IPS DF 6.9 (cell line): ENCODE data around the gene PDXK.

Experiments used
- DNase-seq: peaks from one replicate; pipeline ENCODE4 v3.0.0-alpha.2; 2013; ENCODE audit warnings: low read depth, low spot score
- H3K27ac ChIP-seq: one replicate; pipeline ENCODE4 v1.5.1; 2013; ENCODE audit warnings: low read length, control low read depth
- H3K27me3 ChIP-seq: 2 replicates; pipeline ENCODE4 v1.6.1; 2013; ENCODE audit warnings: mild to moderate bottlenecking, low read length; ENCODE audit not compliant: control insufficient read depth, insufficient read depth
- H3K36me3 ChIP-seq: 2 replicates; pipeline ENCODE4 v1.6.1; 2013; ENCODE audit warnings: low read length; ENCODE audit not compliant: control insufficient read depth, insufficient read depth
- H3K4me1 ChIP-seq: 2 replicates; pipeline ENCODE4 v1.6.1; 2013; ENCODE audit warnings: low read length; ENCODE audit not compliant: control insufficient read depth, insufficient read depth
- H3K4me3 ChIP-seq: 2 replicates; pipeline ENCODE4 v1.5.1; 2013; ENCODE audit warnings: mild to moderate bottlenecking, low read length
- H3K9me3 ChIP-seq: 2 replicates; pipeline ENCODE4 v1.6.1; 2013; ENCODE audit warnings: low read length, inconsistent platforms; ENCODE audit not compliant: control insufficient read depth, insufficient read depth
- WGBS: extraction: QIAGEN DNeasy Blood & Tissue Kit; methylation state at CpG from one replicate; pipeline ENCODE4 v1.1.7; 2013; ENCODE audit warnings: mixed read lengths, missing lambda C conversion rate; ENCODE audit not compliant: insufficient read length, insufficient coverage; 5-methylcytosine and 5-hydroxymethylcytosine counted together

PDXK gene

GRCh38 chr21:43766734-43767497, 48.0 kb downstream of the PDXK start:
- WGBS: no CpG with 5 or more reads among the region's 34 CpGs
- peaks cover 7% of the 10 kb centered on the region; the same call in 1 of the 2 replicates for H3K4me1 ChIP-seq
- no peak overlapping the region for H3K4me3 ChIP-seq
- no peaks in the 10 kb centered on the region for H3K27me3 ChIP-seq
- H3K36me3 ChIP-seq: peaks cover 2% of the 10 kb centered on the region; the same call in 1 of the 2 replicates
- H3K9me3 ChIP-seq: no peaks in the 10 kb centered on the region
- no peak overlapping the region for H3K27ac ChIP-seq
- DNase-seq: no peak

DNA sequence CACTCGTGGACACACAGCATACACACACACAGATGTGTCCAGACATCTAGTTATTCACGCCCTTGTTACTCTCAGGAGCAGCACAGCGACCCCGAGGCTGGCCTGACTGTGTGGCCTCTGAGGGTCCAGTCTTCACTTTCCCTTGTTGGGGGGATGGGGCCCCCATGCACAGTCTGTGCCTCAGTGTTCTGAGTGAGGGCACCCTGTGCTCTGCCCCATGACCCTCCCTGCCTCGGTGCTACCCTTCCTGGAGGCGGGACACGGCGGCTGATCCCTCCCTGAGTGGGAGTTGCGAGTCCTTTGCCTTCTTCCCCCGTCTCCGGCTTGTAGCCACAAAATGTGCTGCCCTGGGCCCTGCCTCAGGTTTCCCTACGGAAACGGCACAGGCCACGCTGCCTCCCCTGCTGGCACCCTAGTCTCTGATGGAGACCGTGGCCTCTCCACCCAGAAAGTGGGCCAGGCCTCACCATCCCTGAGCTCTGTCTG, 48.6 kb downstream of the PDXK start:
- Histone ChIP-seq H3K27me3 (no peaks in the 10 kb centered on the region), H3K4me3 (no peak overlapping the region), H3K27ac (no peak overlapping the region)

GRCh38 chr21:43767984-43768867, 49.3 kb downstream of the PDXK start:
- no CpG with 5 or more reads among the region's 34 CpGs for WGBS

More for the DNA sequence above, 48.6 kb downstream of the PDXK start:
- WGBS: no CpG with 5 or more reads among the region's 15 CpGs
- Histone ChIP-seq H3K4me1 (peaks cover 7% of the 10 kb centered on the region; the same call in 1 of the 2 replicates), H3K9me3 (no peaks in the 10 kb centered on the region), H3K36me3 (peaks cover under 1% of the 10 kb centered on the region; the same call in 1 of the 2 replicates)
- DNase-seq: no peak

GRCh38 chr21:43768868-43769167, 49.9 kb downstream of the PDXK start:
- Histone ChIP-seq H3K27ac (no peak overlapping the region), H3K9me3 (no peaks in the 10 kb centered on the region), H3K4me3 (no peak overlapping the region), H3K4me1 (peaks cover 7% of the 10 kb centered on the region; the same call in 1 of the 2 replicates), H3K27me3 (no peaks in the 10 kb centered on the region), H3K36me3 (peaks cover 6% of the 10 kb centered on the region; the same call in 1 of the 2 replicates)
- DNase-seq: no peak
- WGBS: no CpG with 5 or more reads among the region's 8 CpGs

More at GRCh38 chr21:43767984-43768867, 49.3 kb downstream of the PDXK start:
- Histone ChIP-seq H3K4me1 (peaks cover 7% of the 10 kb centered on the region; the same call in 1 of the 2 replicates), H3K9me3 (no peaks in the 10 kb centered on the region), H3K4me3 (no peak overlapping the region), H3K27ac (no peak overlapping the region), H3K27me3 (no peaks in the 10 kb centered on the region), H3K36me3 (peaks cover 3% of the 10 kb centered on the region; the same call in 1 of the 2 replicates)
- no peak for DNase-seq

DNA sequence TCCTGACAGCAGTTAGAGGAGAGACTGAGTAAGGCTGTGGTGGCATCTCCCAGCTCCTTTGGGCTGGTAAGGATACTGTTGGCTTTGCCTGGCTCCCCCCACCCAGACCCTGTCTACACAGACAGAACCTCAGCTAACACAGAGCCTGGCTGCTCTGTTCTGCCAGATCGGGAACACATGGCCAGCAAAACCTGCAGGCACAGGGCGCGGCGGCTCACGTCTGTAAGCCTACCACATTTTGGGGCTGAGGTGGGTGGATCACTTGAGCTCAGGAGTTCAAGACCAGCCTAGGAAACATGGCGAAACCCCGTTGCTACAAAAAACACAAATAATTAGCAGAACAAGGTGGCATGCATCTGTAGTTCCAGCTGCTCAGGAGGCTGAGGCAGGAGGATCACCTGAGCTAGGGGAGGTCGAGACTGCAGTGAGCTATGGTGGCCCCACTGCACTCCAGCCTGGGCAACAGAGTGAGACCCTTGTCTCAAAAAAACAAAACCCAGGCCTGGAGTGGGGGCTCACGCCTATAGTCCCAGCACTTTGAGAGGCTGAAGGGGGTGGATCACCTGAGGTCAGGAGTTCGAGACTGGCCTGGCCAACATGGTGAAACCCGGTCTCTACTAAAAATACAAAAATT, 50.5 kb downstream of the PDXK start:
- Histone ChIP-seq H3K4me3 (no peak overlapping the region), H3K27me3 (no peaks in the 10 kb centered on the region), H3K36me3 (peaks cover 11% of the 10 kb centered on the region), H3K27ac (no peak overlapping the region), H3K4me1 (peaks cover 7% of the 10 kb centered on the region; the same call in 1 of the 2 replicates), H3K9me3 (no peaks in the 10 kb centered on the region)
- DNase-seq: no peak
- no CpG with 5 or more reads among the region's 11 CpGs for WGBS

DNA sequence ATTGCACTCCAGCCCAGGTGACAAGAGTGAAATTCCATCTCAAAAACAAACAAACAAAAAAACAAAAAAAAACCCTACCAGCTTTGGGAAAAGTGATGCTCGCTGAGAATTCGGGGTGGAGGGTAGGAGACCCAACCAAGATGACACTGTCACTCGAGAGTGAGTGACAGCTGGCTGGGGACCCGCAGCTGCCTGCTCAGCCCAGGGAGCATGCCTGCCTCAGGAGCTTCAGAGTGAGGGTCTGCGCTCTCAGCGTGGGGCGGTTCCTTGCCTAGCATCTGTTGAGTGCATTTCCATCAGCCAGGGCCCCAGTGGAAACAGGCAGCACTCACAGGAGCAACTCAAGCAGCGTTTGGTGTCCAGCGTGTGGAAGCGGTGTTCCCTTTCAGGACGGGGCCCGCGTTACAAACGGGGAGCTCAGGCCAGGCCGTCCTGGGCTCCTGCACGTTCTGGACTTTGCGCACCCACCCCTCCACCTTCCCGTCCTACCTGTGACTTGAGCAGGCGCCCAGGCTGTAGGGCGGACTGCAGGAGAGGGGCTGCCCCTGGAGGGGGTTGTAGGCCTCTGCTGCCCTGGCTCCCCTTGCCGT, 51.2 kb downstream of the PDXK start:
- Histone ChIP-seq H3K4me1 (peaks cover 8% of the 10 kb centered on the region), H3K36me3 (peaks cover 11% of the 10 kb centered on the region), H3K4me3 (no peak overlapping the region), H3K9me3 (no peaks in the 10 kb centered on the region), H3K27ac (no peak overlapping the region), H3K27me3 (no peaks in the 10 kb centered on the region)
- WGBS: no CpG with 5 or more reads among the region's 21 CpGs
- DNase-seq: no peak

- Histone ChIP-seq H3K27ac (no peak overlapping the region), H3K27me3 (no peaks in the 10 kb centered on the region), H3K4me1 (peaks cover 9% of the 10 kb centered on the region), H3K4me3 (no peak overlapping the region), H3K9me3 (no peaks in the 10 kb centered on the region), H3K36me3 (peaks cover 11% of the 10 kb centered on the region)
- no peak for DNase-seq
- no CpG with 5 or more reads among the region's 13 CpGs for WGBS
Observed at GRCh38 chr21:43771199-43771675, 52.3 kb downstream of the PDXK start.

- Histone ChIP-seq H3K4me1 (peaks cover 9% of the 10 kb centered on the region), H3K27ac (no peak overlapping the region), H3K36me3 (peaks cover 11% of the 10 kb centered on the region), H3K27me3 (no peaks in the 10 kb centered on the region), H3K9me3 (no peaks in the 10 kb centered on the region), H3K4me3 (no peak overlapping the region)
- no CpG with 5 or more reads among the region's 13 CpGs for WGBS
- DNase-seq: no peak
Observed at GRCh38 chr21:43771698-43772424, 52.9 kb downstream of the PDXK start.

GRCh38 chr21:43772425-43772821, 53.5 kb downstream of the PDXK start:
- H3K9me3 ChIP-seq: no peaks in the 10 kb centered on the region
- no peak overlapping the region for H3K4me3 ChIP-seq
- H3K27ac ChIP-seq: no peak overlapping the region
- H3K4me1 ChIP-seq: peaks cover 9% of the 10 kb centered on the region
- DNase-seq: no peak
- H3K27me3 ChIP-seq: no peaks in the 10 kb centered on the region
- peaks cover 11% of the 10 kb centered on the region for H3K36me3 ChIP-seq
- no CpG with 5 or more reads among the region's 6 CpGs for WGBS
